Measurements from ENCODE around the gene SLTM.
"Not testable (repeated sequence)": the region's sequence is repeated elsewhere in the genome, so short reads cannot be mapped to it uniquely, and the experiment has no call there.

SLTM gene

GRCh38 chr15:58877999-58878825 lies 55.3 kb downstream of the SLTM start:
- Histone ChIP-seq H3K9me3 (no peaks in the 10 kb centered on the region), H3K36me3 (replicated peaks) (peaks cover 49% of the 10 kb centered on the region), H3K4me1 (no peaks in the 10 kb centered on the region), H3K27me3 (ENCODE audit: low read depth) (no peaks in the 10 kb centered on the region), H3K4me3 (no peak overlapping the region)
- DNase-seq (ENCODE audit: low spot score in 2 of 2) = no peak
- in situ Hi-C loops (cut with MboI; ENCODE audit: low sequenced_read_pairs) = no loop called here

- no peak for DNase-seq (ENCODE audit: low spot score in 2 of 2)
These were observed 57.0 kb downstream of the SLTM start for GRCh38 chr15:58876306-58877106.

GRCh38 chr15:58875343-58875742 lies 58.1 kb downstream of the SLTM start:
- H3K27me3 ChIP-seq (ENCODE audit: low read depth) = no peaks in the 10 kb centered on the region
- no peak overlapping the region for H3K4me3 ChIP-seq
- H3K9me3 ChIP-seq = no peaks in the 10 kb centered on the region
- no peak for DNase-seq (ENCODE audit: low spot score in 2 of 2)
- H3K36me3 ChIP-seq (replicated peaks) = peaks cover 25% of the 10 kb centered on the region
- in situ Hi-C loops (cut with MboI; ENCODE audit: low sequenced_read_pairs) = no loop called here
- H3K4me1 ChIP-seq = no peaks in the 10 kb centered on the region

More at GRCh38 chr15:58876306-58877106, 57.0 kb downstream of the SLTM start:
- in situ Hi-C loops (cut with MboI; ENCODE audit: low sequenced_read_pairs) = no loop called here
- Histone ChIP-seq H3K27me3 (ENCODE audit: low read depth) (no peaks in the 10 kb centered on the region), H3K4me1 (no peaks in the 10 kb centered on the region), H3K4me3 (no peak overlapping the region), H3K9me3 (no peaks in the 10 kb centered on the region), H3K36me3 (replicated peaks) (peaks cover 35% of the 10 kb centered on the region)

- H3K36me3 ChIP-seq (replicated peaks) = peaks cover 5% of the 10 kb centered on the region
- no peaks in the 10 kb centered on the region for H3K4me1 ChIP-seq
- H3K4me3 ChIP-seq = no peak overlapping the region
- no peaks in the 10 kb centered on the region for H3K9me3 ChIP-seq
- in situ Hi-C loops (cut with MboI; ENCODE audit: low sequenced_read_pairs) = no loop called here
- no peak for DNase-seq (ENCODE audit: low spot score in 2 of 2)
- no peaks in the 10 kb centered on the region for H3K27me3 ChIP-seq (ENCODE audit: low read depth)
These were observed 60.2 kb downstream of the SLTM start for GRCh38 chr15:58873267-58873666.

GRCh38 chr15:58870451-58870850 lies 63.0 kb downstream of the SLTM start:
- H3K4me1 ChIP-seq = no peaks in the 10 kb centered on the region
- H3K4me3 ChIP-seq = no peak overlapping the region
- H3K9me3 ChIP-seq = no peaks in the 10 kb centered on the region
- DNase-seq (ENCODE audit: low spot score in 2 of 2) = no peak
- H3K27me3 ChIP-seq (ENCODE audit: low read depth) = no peaks in the 10 kb centered on the region
- H3K36me3 ChIP-seq (replicated peaks) = no peaks in the 10 kb centered on the region
- in situ Hi-C loops (cut with MboI; ENCODE audit: low sequenced_read_pairs) = no loop called here

GRCh38 chr15:58867926-58868325 lies 65.6 kb downstream of the SLTM start:
- no peaks in the 10 kb centered on the region for H3K27me3 ChIP-seq (ENCODE audit: low read depth)
- H3K9me3 ChIP-seq = no peaks in the 10 kb centered on the region
- no peaks in the 10 kb centered on the region for H3K36me3 ChIP-seq (replicated peaks)
- in situ Hi-C loops (cut with MboI; ENCODE audit: low sequenced_read_pairs) = no loop called here
- DNase-seq (ENCODE audit: low spot score in 2 of 2) = no peak
- H3K4me3 ChIP-seq = no peak overlapping the region
- no peaks in the 10 kb centered on the region for H3K4me1 ChIP-seq

- in situ Hi-C loops (cut with MboI; ENCODE audit: low sequenced_read_pairs) = no loop called here
- Histone ChIP-seq H3K27me3 (ENCODE audit: low read depth) (no peaks in the 10 kb centered on the region), H3K9me3 (no peaks in the 10 kb centered on the region), H3K36me3 (replicated peaks) (no peaks in the 10 kb centered on the region), H3K4me1 (no peaks in the 10 kb centered on the region), H3K4me3 (no peak overlapping the region)
- no peak for DNase-seq (ENCODE audit: low spot score in 2 of 2)
These were observed 68.0 kb downstream of the SLTM start for GRCh38 chr15:58865425-58865880.

GRCh38 chr15:58864602-58865424 lies 68.7 kb downstream of the SLTM start:
- Histone ChIP-seq H3K9me3 (no peaks in the 10 kb centered on the region), H3K36me3 (replicated peaks) (no peaks in the 10 kb centered on the region), H3K4me1 (no peaks in the 10 kb centered on the region), H3K27me3 (ENCODE audit: low read depth) (no peaks in the 10 kb centered on the region), H3K4me3 (no peak overlapping the region)
- no peak for DNase-seq (ENCODE audit: low spot score in 2 of 2)
- in situ Hi-C loops (cut with MboI; ENCODE audit: low sequenced_read_pairs) = no loop called here

- H3K36me3 ChIP-seq (replicated peaks) = no peaks in the 10 kb centered on the region
- no peaks in the 10 kb centered on the region for H3K27me3 ChIP-seq (ENCODE audit: low read depth)
- no peaks in the 10 kb centered on the region for H3K9me3 ChIP-seq
- in situ Hi-C loops (cut with MboI; ENCODE audit: low sequenced_read_pairs) = no loop called here
- no peak for DNase-seq (ENCODE audit: low spot score in 2 of 2)
- H3K4me1 ChIP-seq = no peaks in the 10 kb centered on the region
- no peak overlapping the region for H3K4me3 ChIP-seq
These were observed 71.2 kb downstream of the SLTM start for GRCh38 chr15:58862326-58862725.

- H3K27me3 ChIP-seq (ENCODE audit: low read depth); H3K36me3 ChIP-seq (replicated peaks); in situ Hi-C loops (cut with MboI; ENCODE audit: low sequenced_read_pairs); H3K4me1 ChIP-seq; H3K9me3 ChIP-seq; DNase-seq (ENCODE audit: low spot score in 2 of 2); H3K4me3 ChIP-seq: not testable (repeated sequence)
These were observed 76.9 kb downstream of the SLTM start for GRCh38 chr15:58856621-58857020.

GRCh38 chr15:58856086-58856485 lies 77.4 kb downstream of the SLTM start:
- in situ Hi-C loops (cut with MboI; ENCODE audit: low sequenced_read_pairs) = no loop called here
- H3K36me3 ChIP-seq (replicated peaks) = no peaks in the 10 kb centered on the region
- DNase-seq (ENCODE audit: low spot score in 2 of 2) = no peak

GRCh38 chr15:58854593-58854992 lies 78.9 kb downstream of the SLTM start:
- Histone ChIP-seq H3K4me3 (no peak overlapping the region), H3K9me3 (no peaks in the 10 kb centered on the region), H3K36me3 (replicated peaks) (no peaks in the 10 kb centered on the region), H3K27me3 (ENCODE audit: low read depth) (no peaks in the 10 kb centered on the region), H3K4me1 (no peaks in the 10 kb centered on the region)
- DNase-seq (ENCODE audit: low spot score in 2 of 2) = no peak
- in situ Hi-C loops (cut with MboI; ENCODE audit: low sequenced_read_pairs) = no loop called here

More at GRCh38 chr15:58856086-58856485, 77.4 kb downstream of the SLTM start:
- no peak overlapping the region for H3K4me3 ChIP-seq
- no peaks in the 10 kb centered on the region for H3K9me3 ChIP-seq
- H3K27me3 ChIP-seq (ENCODE audit: low read depth) = no peaks in the 10 kb centered on the region
- H3K4me1 ChIP-seq = no peaks in the 10 kb centered on the region

- in situ Hi-C loops (cut with MboI; ENCODE audit: low sequenced_read_pairs) = no loop called here
- H3K4me1 ChIP-seq = no peaks in the 10 kb centered on the region
- H3K27me3 ChIP-seq (ENCODE audit: low read depth) = no peaks in the 10 kb centered on the region
- H3K4me3 ChIP-seq = no peak overlapping the region
- peaks cover 4% of the 10 kb centered on the region; the same call in 1 of the 2 replicates for H3K36me3 ChIP-seq (replicated peaks)
- H3K9me3 ChIP-seq = no peaks in the 10 kb centered on the region
- no peak for DNase-seq (ENCODE audit: low spot score in 2 of 2)
These were observed 81.1 kb downstream of the SLTM start for GRCh38 chr15:58852347-58852746.

Data from HAP-1 (cell line).